Fibroblast of mammary gland (primary cell): ENCODE results near the gene HRG.

Source experiments
- DNase-seq: peaks from one replicate; pipeline ENCODE4 v3.0.0-alpha.2; 2010; ENCODE audit warnings: low read depth
- H3K4me3 ChIP-seq: 2 replicates; pipeline ENCODE4 v1.5.1; 2011; ENCODE audit warnings: low read depth, mild to moderate bottlenecking, low read length, moderate library complexity; ENCODE audit not compliant: control insufficient read depth
- CTCF ChIP-seq: conservative IDR thresholded peaks from 2 replicates; pipeline ENCODE4 v1.5.1; 2011; ENCODE audit warnings: low read depth, low read length, inconsistent platforms; ENCODE audit not compliant: control insufficient read depth, insufficient read depth

Gene HRG

GRCh38 chr3:186646106-186646505 lies 19.7 kb upstream of the HRG start:
- no peak overlapping the region for H3K4me3 ChIP-seq
- DNase-seq: no peak
- TF ChIP-seq CTCF: no peak

- no peak overlapping the region for H3K4me3 ChIP-seq
- TF ChIP-seq CTCF: no peak
- DNase-seq: no peak
These were observed 19.0 kb upstream of the HRG start for GRCh38 chr3:186646841-186647240.

GRCh38 chr3:186648851-186649250 lies 17.0 kb upstream of the HRG start:
- no peak overlapping the region for H3K4me3 ChIP-seq
- DNase-seq: no peak
- TF ChIP-seq CTCF: no peak

GRCh38 chr3:186651678-186652215 lies 14.1 kb upstream of the HRG start:
- no peak overlapping the region for H3K4me3 ChIP-seq
- TF ChIP-seq CTCF: no peak
- DNase-seq: no peak

- no peak for DNase-seq
- no peak for TF ChIP-seq CTCF
- no peak overlapping the region for H3K4me3 ChIP-seq
These were observed 12.6 kb upstream of the HRG start for GRCh38 chr3:186653080-186653707.

GRCh38 chr3:186653984-186654383 lies 11.8 kb upstream of the HRG start:
- no peak for DNase-seq
- TF ChIP-seq CTCF: no peak
- H3K4me3 ChIP-seq: no peak overlapping the region
